ENCODE data around the gene CAPN9.

The CAPN9 gene

DNA sequence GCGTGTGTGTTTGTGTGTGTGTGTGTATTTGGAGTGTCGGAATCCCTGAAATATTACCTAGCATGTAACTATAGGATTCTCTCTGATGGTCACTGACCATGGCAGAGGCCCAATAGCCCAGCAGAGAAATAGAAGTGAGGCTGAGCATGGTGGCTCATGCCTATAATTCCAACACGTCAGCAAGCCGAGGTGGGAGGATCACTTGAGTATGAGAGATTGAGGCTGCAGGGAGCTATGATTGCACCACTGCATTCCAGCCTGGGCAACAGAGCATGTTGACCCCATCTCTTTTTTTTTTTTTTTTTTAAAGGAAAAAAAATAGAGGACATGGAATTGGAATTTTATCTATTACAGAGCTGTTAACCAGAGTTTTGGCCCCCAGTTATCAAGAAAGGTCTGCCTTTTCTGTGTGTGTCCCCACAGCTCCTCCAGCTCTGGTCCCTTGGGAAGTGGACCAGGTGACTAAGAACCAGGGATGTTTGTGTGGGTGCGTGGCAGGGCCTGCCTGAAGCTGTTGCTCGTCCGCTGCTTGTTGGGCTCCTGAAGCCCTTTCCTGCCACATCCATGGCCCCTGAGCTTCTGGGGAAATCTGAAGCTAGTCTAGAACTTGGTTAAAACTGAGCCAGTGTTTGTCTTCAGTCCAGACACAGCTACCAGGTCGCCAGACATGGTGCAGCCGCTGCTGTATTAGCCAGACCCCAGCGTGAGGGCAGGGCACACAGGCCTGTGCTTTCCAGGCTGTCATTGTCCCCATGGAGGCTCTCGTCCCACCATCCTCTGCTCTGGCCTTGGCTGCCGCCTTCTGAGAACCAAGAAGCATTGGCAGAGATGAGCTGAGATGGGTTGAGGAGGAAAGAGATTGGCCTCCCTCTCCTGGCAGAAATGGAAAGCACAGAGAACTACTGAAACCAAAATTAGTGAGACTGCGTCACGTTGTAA is 25.5 kb downstream of the CAPN9 start:
- DNase-seq: no peak

DNA sequence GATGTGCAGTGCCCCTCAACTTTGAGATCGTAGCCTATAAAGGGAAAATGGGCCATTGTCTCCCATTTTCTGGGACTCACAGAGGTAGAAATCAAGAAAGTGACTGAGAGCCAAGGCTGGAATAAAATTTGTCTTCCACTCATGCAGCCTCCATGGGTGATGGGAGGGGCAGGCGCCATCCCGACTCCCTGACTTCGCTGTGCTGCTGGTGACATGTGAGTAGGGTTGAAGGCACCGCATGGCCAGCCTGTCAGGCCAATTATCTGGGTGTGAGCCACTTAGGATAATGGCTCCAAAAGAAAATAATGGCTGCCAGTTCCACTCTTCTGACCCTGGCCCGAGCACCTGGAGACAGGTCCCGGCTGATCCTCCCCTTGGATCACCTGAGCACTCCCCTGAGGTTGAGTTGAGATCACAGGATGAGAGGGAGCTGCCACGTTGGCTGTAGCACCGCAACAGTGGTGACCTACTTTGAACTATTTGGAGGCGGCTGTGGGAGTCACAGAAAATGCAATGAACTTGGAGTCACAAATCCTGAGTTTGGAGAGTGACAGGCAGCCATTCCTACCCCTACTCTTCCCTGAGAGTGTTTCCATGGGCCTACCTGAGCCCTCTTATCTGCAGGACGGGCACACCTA is 26.3 kb downstream of the CAPN9 start:
- no peak for DNase-seq

DNA sequence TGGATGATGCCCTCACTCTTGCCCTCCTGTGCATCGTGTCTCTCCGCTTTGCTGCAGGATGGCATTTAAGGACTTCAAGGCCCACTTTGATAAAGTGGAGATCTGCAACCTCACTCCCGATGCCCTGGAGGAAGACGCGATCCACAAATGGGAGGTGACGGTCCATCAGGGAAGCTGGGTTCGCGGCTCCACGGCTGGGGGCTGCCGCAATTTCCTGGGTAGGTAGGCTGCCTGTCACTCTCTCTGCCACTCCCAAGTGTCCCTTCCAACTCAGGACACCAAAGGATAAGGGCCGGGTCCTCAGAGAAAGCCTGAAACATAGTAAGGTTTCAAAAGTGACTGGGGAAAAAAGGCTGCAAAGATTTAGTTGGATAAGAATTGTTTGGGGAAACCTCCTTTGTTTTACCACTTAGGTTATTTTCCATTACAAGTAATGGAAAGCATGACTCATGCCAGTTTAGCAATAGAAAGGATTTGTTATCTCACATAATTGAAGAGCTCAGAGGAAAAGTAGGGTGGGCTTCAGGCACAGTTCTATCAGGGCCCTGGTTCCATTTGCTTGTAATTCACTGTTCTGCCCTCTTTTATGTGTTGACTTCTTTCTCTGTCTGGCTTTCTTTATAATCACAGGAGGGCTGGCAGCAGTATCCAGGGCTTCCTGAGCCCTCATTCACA is 31.9 kb downstream of the CAPN9 start:
- no peak for DNase-seq

DNA sequence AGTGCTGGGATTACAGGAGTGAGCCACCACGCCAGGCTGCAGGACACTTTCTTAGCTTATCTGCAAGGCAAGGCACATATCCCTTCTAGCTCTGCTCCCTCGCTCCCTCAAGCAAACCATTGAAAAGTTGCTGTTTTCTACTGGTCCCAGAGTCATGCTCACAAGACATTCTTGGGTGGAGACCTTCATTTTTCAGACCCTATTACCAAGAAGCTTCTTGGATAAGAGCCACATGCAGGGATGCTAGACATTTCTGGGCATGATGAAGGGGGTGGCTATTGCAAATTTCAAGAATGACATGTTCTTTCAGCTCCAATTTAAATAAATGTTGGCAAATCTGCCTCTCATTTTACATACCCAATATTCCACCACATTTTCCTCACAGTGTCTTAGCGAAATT is 33.9 kb downstream of the CAPN9 start:
- DNase-seq: no peak

DNA sequence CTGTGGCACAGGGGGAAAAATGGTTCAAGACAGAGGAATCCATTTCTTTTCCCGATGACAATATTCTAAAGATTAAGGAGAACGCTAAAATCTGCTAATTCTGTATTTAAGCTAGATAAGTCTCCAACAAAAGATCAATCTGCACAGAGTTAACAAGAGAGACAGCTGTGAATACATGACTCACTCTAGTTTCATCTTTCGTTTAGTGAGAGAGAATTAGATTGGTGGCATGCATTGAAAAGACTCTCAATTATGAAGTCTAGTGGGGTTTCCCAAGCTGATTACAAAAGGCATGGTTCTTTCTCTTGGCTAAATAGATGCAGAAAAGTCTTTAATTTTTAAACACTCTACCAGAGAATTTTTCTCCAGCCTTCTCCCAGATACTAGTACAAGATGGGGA is 34.4 kb downstream of the CAPN9 start:
- DNase-seq: no peak

DNA sequence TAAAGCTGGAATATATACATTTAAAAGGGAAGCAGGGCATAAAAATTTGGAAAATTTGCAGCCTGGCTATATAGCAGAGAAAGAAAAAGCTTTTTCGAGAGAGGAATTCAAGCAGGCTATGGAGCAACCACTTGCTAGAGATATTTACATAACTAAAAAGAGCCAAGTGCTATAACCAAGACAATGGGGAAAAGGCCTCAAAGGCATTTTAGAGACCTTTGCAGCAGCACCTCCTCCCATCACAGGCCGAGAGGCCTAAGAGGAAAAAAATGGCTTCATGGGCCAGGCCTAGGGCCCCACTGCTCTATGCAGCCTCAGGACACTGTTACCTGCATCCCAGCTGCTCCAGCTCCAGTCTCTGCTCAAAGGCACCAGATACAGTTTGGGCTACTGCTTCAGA is 37.0 kb downstream of the CAPN9 start:
- no peak for DNase-seq

DNA sequence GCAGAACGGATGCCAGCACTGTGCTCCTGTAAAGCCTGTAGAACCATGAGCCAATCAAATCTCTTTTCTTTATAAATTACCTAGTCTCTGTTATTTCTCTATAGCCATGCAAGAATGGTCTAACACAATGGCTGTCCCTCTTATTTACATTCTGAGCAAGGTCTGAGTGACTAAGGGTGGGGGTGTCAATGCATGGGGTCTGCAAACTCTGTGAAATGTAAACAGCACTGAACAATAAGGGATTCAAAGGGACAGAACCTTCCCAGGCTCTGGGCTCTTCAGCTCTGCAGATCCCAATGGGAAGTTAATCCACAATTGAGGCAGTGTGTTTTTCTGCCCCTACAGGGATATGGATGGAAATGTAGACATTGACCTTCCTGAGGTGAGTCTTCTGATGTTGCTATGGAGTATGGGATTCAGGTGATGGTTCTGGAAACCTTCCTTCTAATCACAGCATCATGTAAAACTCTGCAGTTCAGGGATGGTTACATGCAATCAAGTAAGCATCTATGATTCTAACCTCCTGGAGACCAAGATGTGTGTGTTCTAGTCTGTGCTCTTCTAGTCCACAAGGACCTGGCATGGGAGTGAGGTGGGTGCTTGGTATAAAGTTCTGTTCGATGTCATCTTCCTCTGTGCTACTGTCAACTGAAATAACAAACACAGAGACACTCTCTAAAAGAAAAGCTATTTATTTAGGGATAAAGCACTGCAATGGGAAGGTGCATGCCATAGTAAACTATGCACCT is 38.6 kb downstream of the CAPN9 start:
- DNase-seq: no peak

DNA sequence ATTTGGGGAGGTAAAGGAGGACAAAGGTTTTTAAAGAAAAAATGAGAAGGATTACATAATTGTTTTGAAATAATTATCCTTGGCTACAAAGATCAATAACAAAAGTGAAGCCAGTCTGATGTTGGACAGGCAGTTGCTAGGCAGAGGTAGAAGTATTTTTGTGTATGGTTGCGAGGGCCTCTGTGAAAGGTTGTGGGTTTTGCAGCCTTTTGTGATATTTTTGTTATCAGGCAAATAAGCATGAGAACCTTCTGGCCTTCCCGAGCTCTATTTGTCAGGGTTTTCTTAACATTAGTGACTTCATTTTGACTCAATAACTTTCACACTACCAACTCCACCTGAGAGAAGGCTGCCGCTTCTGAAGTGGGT is 39.2 kb downstream of the CAPN9 start:
- no peak for DNase-seq

DNA sequence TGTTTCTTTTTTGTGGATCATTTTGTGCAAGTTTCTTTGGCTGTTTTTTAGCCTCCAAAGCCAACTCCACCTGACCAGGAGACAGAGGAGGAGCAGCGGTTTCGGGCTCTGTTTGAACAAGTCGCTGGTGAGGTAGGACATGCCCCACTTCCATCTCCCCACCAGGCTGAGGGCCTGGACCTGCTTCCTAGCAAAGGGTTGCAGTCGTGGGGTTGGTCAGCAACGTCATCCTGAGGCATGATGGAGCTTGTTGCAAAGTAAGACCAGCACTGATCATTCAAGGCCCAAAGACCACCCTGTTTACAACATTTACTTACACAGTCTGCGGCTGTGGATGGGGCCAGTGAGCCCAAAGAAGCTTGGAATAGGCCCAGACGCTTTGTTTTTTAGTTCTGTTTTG is 40.3 kb downstream of the CAPN9 start:
- no peak for DNase-seq

DNA sequence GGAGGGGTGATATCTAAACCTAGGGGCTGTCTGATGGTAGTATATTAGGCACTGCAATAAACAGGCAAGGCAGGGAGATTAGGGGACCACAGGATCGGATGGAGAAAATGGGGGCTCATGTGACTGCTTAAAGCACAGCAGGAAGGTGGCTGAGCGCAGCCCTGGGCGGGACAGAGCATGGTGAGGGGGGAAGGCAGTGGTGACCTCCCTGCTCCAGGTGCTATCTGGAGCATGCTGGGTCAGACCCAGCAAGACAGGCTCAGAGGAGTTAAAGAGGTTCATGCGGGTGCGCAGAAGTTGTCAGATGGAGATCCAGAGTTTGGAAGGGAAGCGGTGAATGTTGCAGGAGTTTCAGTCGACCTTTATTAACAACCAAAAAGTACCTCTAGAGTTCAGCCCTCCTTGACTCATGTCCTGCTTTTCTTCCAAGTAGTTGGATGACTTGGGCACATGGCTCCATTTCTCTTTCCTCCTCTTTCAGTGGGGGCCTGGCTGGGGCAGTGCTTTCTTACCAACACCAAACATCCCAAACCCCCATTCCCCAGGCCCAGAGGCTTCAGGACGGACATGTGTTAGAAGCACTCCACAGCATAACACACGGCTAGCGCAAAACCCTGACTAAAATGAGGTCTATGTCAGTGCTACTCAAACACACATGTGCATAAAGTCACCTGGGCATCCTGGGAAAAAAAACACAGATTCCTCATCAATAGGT is 41.5 kb downstream of the CAPN9 start:
- DNase-seq: no peak

DNA sequence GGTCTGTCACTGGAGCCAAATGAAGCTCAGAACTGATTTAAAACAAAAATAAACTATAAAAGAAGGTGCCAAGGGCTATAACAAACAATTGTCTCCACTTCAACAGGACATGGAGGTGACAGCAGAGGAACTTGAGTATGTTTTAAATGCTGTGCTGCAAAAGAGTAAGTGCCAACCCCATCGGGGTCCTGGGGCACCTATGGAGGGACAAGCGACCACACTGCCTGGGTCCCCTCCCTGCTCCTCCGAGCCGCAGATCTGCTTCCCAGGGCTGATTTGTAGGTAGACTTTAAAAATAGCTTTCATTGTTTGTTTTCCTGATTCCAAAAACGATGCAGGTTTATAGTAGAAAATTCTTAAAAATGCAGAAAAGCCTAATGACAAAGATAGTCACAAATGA is 42.8 kb downstream of the CAPN9 start:
- no peak for DNase-seq

DNA sequence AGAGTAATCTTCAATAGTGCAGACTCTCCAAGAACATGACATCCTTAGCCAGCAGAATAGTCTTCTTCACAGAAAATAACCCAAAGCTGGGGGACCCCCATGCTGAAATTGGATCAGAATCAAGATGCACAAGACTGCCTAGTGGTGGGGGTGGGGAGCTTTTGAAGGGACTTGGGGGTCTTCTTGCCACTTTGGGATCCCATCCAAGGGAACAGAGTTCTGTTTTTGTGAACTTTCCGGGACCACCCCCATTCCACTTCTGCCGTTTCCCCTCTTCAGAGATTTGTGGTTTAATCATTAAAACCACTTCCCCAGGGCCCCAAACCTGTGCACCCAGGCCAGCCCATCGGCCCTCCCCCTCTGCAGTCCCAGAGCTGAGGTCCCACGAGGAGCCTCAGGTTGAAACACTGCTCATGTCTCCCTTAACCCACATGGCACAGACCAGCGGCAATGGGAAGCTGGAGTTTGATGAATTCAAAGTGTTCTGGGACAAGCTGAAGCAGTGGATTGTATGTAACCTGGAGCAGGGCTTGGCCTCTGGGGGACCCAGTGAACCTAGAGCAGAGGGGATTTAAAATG is 44.9 kb downstream of the CAPN9 start:
- DNase-seq: no peak

DNA sequence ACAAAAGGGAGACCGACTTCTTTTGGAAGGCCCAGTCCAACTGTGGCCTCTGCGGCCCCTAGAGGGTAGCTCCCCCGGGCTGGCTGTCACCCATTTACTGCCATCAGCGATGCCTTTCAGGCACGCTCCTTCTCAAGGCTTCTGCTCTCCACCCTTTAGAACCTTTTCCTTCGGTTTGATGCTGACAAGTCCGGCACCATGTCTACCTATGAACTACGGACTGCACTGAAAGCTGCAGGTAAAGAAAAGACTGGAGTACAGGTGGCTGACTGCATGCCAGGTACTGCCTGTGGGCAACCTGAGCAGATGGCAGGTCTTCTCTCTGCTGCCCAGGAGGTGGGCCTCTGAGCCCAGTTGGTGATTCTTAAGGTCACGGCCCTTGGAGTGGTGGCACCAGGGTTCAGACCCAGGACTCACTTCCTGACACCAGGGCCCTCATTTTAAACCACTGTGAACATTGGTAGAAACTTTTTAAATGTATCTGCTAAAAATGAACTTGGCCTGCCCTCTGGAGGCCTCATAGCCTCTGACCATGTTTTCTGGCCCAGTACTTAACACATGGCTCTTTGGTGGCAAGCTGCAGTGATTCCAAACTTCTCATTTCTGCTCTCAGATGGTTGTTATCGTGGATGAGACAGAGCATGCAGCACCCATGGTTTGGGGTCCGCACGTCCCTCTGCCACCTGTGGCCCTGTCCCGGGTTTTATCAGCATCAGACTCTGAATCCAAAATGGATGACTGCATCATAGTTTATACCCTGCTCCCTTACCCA is 45.7 kb downstream of the CAPN9 start:
- no peak for DNase-seq

DNA sequence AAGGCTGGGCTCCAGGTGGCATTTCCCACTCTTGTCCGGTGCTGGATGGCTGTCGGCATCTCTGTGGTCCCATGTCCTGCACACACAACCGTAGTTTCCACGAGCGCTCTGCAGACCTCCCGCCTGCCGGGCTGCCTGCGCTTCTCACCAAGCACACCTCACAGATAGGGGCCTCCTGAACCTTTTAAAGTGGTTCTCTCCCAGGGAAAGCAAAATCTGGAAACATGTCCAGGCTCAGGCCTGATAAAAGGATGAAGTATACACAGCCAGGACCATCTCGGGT is 46.2 kb downstream of the CAPN9 start:
- DNase-seq: no peak

DNA sequence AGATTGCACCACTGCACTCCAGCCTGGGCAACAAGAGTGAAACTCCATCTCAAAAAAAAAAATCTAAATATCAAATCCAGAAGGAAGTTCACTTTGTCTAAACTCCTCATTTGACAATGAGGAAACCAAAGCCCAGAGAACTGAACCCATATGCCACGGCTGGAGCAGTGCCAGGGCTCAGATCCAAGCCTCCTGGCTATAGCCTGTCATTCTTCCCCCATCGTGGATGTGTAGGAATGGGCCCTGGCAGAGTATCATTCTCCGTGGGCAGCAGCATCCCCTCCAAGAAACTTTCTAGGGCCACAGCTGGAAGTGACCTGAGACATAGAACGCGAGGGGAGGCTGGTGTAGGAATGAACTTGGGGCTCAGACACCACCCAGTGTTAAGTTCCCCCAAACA is 47.2 kb downstream of the CAPN9 start:
- DNase-seq: no peak

DNA sequence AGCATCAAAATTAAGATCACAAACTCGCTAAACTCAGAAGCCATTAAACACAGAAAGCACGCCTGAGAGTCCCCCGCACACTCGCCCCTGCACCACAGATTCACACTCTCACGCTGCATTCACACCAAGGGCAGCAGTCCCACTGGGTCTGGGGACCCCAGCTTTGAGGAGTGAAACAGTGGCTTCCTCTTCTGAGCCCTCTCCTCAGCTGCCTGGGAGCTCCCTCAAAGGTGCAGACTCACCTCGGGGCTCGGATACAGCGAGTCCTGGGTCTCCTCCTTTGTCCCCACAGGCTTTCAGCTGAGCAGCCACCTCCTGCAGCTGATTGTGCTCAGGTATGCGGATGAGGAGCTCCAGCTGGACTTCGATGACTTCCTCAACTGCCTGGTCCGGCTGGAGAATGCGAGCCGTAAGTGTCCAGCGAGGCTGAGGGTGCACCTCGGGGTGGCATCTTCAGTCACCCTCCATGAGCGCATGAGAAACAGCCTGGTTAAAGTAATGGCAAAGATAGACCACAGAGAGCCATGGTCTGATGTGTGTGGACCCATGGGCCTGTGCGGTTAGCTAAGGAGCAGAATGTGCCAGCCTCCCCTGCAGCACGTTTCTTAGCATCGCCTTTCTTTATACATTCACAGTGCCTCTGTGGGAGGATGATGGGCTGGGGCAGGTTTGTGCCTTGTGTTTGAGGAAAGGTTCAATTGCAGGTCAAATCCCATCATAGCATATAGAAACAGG is 47.9 kb downstream of the CAPN9 start:
- no peak for DNase-seq

DNA sequence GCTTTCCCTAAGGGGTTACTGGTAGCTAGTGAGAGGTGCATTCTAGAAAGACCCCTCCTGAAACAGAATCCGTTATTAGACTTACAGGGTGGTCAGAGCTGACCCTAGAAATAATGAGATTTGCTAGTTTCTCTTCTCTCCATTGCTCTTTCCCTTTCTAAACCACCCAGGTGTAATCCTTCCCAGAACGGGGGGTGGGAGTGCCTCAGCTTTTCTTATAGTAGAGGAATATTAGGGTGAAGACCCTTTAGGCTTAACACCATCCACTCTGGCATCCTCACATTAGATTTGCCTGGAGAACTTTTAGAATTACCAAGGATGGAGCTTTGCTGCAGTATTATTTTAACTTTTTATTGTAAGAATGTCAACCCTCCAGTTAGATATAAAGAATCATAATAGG is 49.4 kb downstream of the CAPN9 start:
- DNase-seq: no peak

DNA sequence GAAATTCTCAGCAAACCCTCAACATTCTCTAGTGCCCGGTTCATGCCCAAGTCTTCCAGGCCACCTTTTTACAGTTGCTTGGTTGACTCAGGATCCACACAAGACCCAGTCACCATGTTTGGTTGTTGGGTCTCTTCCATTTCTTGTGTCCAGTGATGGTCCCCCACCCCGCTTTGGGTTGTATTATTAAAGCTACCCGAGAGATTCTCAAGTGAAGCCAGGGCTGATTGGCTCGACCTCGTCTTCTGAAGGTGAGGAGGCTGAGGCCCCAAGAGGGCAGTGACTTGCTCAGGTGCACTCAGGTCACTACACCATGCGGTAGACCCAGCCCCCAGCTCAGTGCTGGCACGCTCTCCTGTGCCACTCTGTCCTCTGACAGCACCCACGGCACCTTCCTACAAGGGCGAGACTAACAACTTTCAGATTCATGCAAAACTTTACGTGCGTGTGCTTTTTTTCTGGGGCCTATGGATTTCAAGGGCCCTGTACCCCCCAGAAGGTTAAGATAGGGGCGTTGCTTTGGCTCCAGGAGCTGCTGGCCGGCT is 50.3 kb downstream of the CAPN9 start:
- DNase-seq: no peak

DNA sequence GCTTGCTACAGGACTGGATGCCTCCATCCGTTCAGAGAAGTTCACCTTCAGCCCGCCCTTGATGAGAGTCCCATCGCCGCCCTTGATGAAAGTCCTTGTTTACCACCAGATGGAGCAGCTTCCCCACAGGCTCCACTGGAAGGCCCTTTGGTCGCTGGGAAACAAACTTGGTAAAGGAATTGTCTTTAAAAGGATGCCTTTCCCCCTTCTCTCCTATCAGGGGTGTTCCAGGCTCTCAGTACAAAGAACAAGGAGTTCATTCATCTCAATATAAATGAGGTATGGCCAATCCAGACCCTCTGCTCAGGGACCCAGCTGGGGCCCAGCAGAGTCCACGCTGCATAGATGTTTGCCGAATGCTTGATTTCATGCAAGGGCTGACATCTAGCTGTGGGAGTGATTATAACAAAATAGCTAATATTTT is 50.8 kb downstream of the CAPN9 start:
- DNase-seq: no peak

DNA sequence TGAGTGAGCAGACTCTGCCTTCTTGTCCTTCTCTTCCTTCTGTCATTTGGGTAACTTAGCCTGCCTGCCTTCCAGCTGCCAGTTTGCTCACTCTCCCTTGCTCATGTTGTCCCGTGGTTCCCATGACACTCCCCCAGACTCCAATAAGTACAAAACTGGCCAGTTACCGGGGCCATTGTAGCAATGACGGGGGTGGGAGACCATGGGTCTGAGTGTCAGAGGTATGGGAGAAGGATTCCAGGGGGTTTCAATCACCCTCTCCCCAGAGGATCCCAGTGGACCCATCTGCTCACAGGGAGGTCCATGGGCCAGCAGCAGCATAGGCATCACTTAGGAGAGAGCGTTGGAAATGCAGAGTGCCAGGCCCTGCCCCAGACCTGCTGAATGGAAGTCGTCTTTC is 51.3 kb downstream of the CAPN9 start:
- DNase-seq: no peak
